GM12872 (cell line): ENCODE data around the gene GALNT9.

Experiments
- CTCF ChIP-seq: IDR thresholded peaks from 3 replicates; pipeline ENCODE4 v1.5.1; 2011; ENCODE audit warnings: low read depth, mild to moderate bottlenecking, low read length, moderate library complexity; ENCODE audit not compliant: insufficient read depth

The GALNT9 gene

GRCh38 chr12:132302466-132303358 lies 26.7 kb downstream of the GALNT9 start:
- no peak for TF ChIP-seq CTCF

- no peak for TF ChIP-seq CTCF
These were observed 28.3 kb downstream of the GALNT9 start for GRCh38 chr12:132300789-132301722.

GRCh38 chr12:132296063-132296462 lies 33.3 kb downstream of the GALNT9 start:
- no peak for TF ChIP-seq CTCF

GRCh38 chr12:132295101-132295526 lies 34.3 kb downstream of the GALNT9 start:
- no peak for TF ChIP-seq CTCF

- no peak for TF ChIP-seq CTCF
These were observed 35.0 kb downstream of the GALNT9 start for GRCh38 chr12:132294121-132295034.

- no peak for TF ChIP-seq CTCF
These were observed 36.8 kb downstream of the GALNT9 start for GRCh38 chr12:132292328-132293319.
